Measurements from ENCODE around the gene PDE7B. TPM values are rescaled to one million over a fixed set of nuclear protein-coding genes. Genes with fewer than 3 reads are reported as not detected.
A peak's percentile ranks its signal among the peaks of the same experiment; 100 is the strongest.

PDE7B gene
- polyA plus RNA-seq, 1 of the 3 experiments (the other 2 are of a cell fraction): 1.9 TPM

DNA sequence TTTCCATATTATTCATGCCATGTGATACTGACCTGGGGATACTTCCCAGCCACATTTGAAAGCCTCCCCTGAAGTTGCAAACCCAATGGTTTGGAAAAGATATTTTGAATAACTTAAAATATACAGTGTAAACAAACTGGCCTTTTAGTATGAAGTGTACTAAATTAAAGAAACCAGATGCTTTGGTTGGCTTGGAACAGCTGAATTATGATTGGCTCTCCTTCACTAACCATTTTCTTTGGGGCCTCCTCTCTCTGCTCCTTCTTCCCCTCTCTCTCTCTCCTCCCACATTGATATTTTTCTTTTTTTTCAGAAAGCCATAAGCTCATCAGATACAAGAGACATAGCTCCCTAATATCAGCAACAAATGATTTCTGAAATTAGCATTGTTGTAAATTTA lies 232.0 kb downstream of the PDE7B start (continued):
- TF ChIP-seq, protein P1, sequence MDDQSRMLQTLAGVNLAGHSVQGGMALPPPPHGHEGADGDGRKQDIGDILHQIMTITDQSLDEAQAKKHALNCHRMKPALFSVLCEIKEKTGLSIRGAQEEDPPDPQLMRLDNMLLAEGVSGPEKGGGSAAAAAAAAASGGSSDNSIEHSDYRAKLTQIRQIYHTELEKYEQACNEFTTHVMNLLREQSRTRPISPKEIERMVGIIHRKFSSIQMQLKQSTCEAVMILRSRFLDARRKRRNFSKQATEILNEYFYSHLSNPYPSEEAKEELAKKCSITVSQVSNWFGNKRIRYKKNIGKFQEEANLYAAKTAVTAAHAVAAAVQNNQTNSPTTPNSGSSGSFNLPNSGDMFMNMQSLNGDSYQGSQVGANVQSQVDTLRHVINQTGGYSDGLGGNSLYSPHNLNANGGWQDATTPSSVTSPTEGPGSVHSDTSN (IDR thresholded peaks at IDR 0.05): no peak
- TF ChIP-seq NRF1 (IDR thresholded peaks at IDR 0.05; ENCODE audit: low read depth, low read length) (no peak), YY1 (IDR thresholded peaks at IDR 0.05; ENCODE audit: low read depth) (no peak), FOXJ3 (CRISPR knock-in tag; IDR thresholded peaks at IDR 0.05) (no peak), SIN3A (IDR thresholded peaks at IDR 0.05; ENCODE audit: borderline replicate concordance, low read depth, low read length) (no peak), NFIC (IDR thresholded peaks at IDR 0.05; ENCODE audit: borderline replicate concordance) (no peak), EZH2phosphoT487 (IDR thresholded peaks at IDR 0.05; ENCODE audit: borderline replicate concordance, low read depth) (no peak), FOSL2 (IDR thresholded peaks at IDR 0.05; ENCODE audit: borderline replicate concordance, low read depth) (no peak), RCOR1 (IDR thresholded peaks at IDR 0.05; ENCODE audit: low read length) (no peak)
- TF ChIP-seq, protein P2, sequence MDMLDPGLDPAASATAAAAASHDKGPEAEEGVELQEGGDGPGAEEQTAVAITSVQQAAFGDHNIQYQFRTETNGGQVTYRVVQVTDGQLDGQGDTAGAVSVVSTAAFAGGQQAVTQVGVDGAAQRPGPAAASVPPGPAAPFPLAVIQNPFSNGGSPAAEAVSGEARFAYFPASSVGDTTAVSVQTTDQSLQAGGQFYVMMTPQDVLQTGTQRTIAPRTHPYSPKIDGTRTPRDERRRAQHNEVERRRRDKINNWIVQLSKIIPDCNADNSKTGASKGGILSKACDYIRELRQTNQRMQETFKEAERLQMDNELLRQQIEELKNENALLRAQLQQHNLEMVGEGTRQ (IDR thresholded peaks at IDR 0.05; ENCODE audit: borderline replicate concordance, low read depth, low read length): no peak

DNA sequence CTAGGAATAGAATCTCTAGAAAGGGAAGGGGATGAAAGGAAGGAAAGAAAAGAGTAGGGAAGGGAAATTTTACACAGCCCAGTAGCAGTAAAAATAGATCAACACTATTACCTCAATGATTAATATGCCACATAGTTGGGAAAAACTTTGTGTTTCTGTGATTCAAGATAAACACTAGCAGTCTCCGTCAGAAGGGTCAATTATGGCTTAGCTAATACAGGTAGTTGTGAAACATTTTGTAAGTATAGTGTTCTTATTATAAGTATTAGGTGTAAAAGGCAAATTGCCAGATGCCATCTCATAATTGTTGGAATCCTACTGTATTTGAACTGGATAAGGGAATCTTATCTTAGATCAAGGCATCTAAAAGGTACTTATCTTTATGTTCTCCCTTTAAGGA lies 232.9 kb downstream of the PDE7B start:
- WGBS (ENCODE audit: low lambda C conversion rate): 91% methylated on average over 1 of the region's 1 CpG
- no peak overlapping the region for H3K4me3 ChIP-seq (ENCODE audit: low read depth in 2 of 2, low read length in 1 of 2)
- ChIA-PET POLR2A (no interaction called here), CTCF (interaction anchor here (0.6 kb wide), 1 partner anchor 19 kb away, joined by 3 read pairs; no protein-coding TSS in a partner anchor)
- H3K27ac ChIP-seq (ENCODE audit: low read depth in 2 of 2, low read length in 1 of 2): peak overlapping the region; percentile 62 to 76; a peak in 2 of 4 replicates
- DNase-seq: no peak
- no peaks in the 10 kb centered on the region for H3K79me2 ChIP-seq (ENCODE audit: insufficient read depth)
- H3K4me2 ChIP-seq: no peak overlapping the region
- H4K20me1 ChIP-seq (ENCODE audit: insufficient read depth): no peaks in the 10 kb centered on the region
- H3K27me3 ChIP-seq (ENCODE audit: insufficient read depth): no peaks in the 10 kb centered on the region
- no peak overlapping the region for H3K9ac ChIP-seq
- no peaks in the 10 kb centered on the region for H3K36me3 ChIP-seq (replicated peaks in 1 of 2; ENCODE audit: control insufficient read depth in 1 of 2, insufficient read depth in 2 of 2, low read length in 1 of 2)
- TF ChIP-seq ELF1 (IDR thresholded peaks at IDR 0.05) (no peak), RFX5 (IDR thresholded peaks at IDR 0.05; ENCODE audit: low read length) (no peak)
- no peaks in the 10 kb centered on the region for H3K9me3 ChIP-seq
- peaks cover 12% of the 10 kb centered on the region for H3F3A ChIP-seq (replicated peaks; ENCODE audit: insufficient read depth)
- H2AFZ ChIP-seq (ENCODE audit: low read depth): no peak overlapping the region
- peaks cover 4 to 9% of the 10 kb centered on the region in 2 experiments; a peak in 3 of 4 replicates for H3K4me1 ChIP-seq (ENCODE audit: control insufficient read depth in 1 of 2, insufficient read depth in 2 of 2, low read depth in 1 of 2, low read length in 1 of 2)
- no peaks in the 10 kb centered on the region for H3K9me2 ChIP-seq

DNA sequence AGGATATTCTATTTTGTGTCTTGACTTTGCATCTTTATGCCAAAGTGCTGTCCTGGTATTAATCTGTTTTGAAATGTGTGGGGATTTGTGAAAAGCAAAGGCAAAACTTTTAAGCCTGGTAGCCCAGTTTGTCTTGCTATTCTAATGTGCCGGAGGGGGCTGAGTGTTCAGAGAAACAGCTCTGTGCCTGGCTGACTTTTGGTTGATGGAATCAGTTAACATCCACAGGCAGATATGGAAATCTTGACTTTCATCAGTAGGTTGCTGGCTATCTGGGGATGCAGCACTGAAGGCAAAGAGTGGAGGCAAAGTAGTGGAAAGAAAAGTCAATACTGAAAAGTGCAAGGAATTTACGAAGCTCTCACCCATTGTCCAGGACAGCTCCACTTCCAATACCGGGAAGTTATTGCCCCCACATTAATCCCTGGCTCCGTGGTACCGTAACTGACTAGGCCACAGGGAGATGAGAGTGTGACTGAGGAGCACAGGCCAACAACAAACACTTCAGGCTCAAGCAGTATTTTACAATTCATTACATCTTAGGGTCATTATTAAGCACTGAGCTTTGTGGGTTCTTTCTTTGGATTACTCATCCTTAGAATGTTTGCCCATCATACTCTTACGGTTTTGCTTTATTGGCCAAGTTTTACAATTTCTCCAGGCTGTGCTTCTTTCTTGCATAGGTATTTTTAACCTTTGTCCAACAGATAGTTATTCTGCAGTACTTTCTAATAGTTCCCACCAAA lies 234.0 kb downstream of the PDE7B start:
- Histone ChIP-seq H3K27me3 (ENCODE audit: insufficient read depth) (no peaks in the 10 kb centered on the region), H3K79me2 (ENCODE audit: insufficient read depth) (no peaks in the 10 kb centered on the region), H3K9me2 (no peaks in the 10 kb centered on the region), H3F3A (replicated peaks; ENCODE audit: insufficient read depth) (peaks cover 18% of the 10 kb centered on the region), H3K9me3 (no peaks in the 10 kb centered on the region), H3K9ac (no peak overlapping the region), H3K4me1 (ENCODE audit: control insufficient read depth in 1 of 2, insufficient read depth in 2 of 2, low read depth in 1 of 2, low read length in 1 of 2) (peaks cover 9% of the 10 kb centered on the region in 2 experiments; a peak in 3 of 4 replicates), H4K20me1 (ENCODE audit: insufficient read depth) (no peaks in the 10 kb centered on the region), H3K4me2 (no peak overlapping the region), H3K36me3 (replicated peaks in 1 of 2; ENCODE audit: control insufficient read depth in 1 of 2, insufficient read depth in 2 of 2, low read length in 1 of 2) (no peaks in the 10 kb centered on the region), H2AFZ (ENCODE audit: low read depth) (no peak overlapping the region), H3K27ac (ENCODE audit: low read depth in 2 of 2, low read length in 1 of 2) (peak overlapping the region; percentile 62 to 76), H3K4me3 (ENCODE audit: low read depth in 2 of 2, low read length in 1 of 2) (no peak overlapping the region)
- POLR2A ChIA-PET: interaction anchor here (1.0 kb wide), 1 partner anchor 18 kb away, joined by 3 read pairs; no protein-coding TSS in a partner anchor
- CTCF ChIA-PET: interaction anchor here (0.6 to 1.8 kb wide), 2 partner anchors 147 to 541 kb away, joined by 3 to 5 read pairs; no protein-coding TSS in a partner anchor
- TF ChIP-seq, protein P3, sequence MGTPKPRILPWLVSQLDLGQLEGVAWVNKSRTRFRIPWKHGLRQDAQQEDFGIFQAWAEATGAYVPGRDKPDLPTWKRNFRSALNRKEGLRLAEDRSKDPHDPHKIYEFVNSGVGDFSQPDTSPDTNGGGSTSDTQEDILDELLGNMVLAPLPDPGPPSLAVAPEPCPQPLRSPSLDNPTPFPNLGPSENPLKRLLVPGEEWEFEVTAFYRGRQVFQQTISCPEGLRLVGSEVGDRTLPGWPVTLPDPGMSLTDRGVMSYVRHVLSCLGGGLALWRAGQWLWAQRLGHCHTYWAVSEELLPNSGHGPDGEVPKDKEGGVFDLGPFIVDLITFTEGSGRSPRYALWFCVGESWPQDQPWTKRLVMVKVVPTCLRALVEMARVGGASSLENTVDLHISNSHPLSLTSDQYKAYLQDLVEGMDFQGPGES (IDR thresholded peaks at IDR 0.05; ENCODE audit: low read depth, low read length): no peak
- TF ChIP-seq GATA2 (CRISPR knock-in tag; IDR thresholded peaks at IDR 0.05) (peak; percentile 67; the same call in 1 of the 2 replicates), RCOR1 (IDR thresholded peaks at IDR 0.05; ENCODE audit: low read length) (peak; percentile 14; the same call in 1 of the 2 replicates), FOXJ3 (CRISPR knock-in tag; IDR thresholded peaks at IDR 0.05) (0 out of 2 replicates have a peak, but pooled peaks have one; percentile 20)
- 54% methylated on average over 2 of the region's 6 CpGs for WGBS (ENCODE audit: low lambda C conversion rate)
- DNase-seq: peak; percentile 22

Measured in SK-N-SH (cell line).